ENCODE measurements around the gene RUNX1.

RUNX1 gene

DNA sequence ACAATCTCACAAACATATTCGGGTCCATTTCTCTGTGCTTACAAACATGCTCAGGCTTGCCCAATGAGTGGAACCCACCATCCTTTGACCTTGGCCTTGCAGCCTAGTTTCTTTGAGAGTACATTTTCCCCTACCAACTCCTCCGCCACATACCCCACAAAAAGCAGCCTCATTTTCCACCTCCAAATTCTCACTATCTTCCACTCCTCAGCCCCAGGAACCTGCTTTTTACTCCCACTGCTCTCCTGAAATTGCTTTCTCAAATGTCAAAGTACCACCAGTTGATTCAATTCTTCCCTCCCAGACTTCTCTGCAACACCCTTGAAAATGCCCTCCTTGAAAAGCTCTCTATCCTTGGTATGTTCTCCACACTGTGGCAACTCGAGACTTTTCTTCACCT, 103.8 kb downstream of the RUNX1 start:
- no peak overlapping the region for H3K27ac ChIP-seq
- TF ChIP-seq ZFX (IDR thresholded peaks at IDR 0.05; ENCODE audit: borderline replicate concordance) (no peak), CTCF (IDR thresholded peaks at IDR 0.05) (no peak)

DNA sequence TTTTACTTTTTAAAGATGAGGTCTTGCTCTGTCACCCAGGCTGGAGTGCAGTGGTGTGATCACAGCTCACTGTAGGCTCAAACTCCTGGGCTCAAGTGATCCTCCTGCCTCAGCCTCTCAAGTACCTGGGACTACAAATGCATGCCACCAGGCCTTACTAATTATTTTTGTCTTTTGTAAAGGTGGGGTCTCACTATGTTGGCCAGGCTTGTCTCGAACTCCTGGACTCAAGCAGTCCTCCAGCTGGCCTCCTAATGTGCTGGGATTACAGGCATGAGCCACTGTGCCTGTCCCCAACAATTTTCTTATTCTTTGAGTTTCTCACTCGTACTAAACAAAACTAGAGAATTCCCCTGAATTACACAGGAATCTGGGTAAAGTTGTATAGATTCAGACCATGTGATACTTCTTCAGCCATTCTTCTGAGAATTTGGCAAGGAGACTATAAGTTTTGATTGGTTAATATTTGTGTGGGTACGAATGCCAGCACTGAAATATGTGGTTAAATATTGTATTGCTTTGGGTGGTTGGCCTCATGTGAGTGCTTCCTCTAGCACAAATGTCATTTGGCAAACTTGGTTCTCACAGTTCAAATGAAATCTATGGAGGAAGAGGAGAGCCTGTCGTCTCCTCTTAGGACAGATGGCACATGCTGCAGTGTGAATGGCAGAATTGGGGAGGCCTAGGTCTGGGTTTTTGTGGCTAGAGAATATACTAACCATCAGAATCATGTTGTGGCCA, 104.9 kb downstream of the RUNX1 start:
- H3K27ac ChIP-seq, result no peak overlapping the region
- TF ChIP-seq CTCF (IDR thresholded peaks at IDR 0.05) (no peak), ZFX (IDR thresholded peaks at IDR 0.05; ENCODE audit: borderline replicate concordance) (no peak)

- TF ChIP-seq ZFX (IDR thresholded peaks at IDR 0.05; ENCODE audit: borderline replicate concordance) (no peak), CTCF (IDR thresholded peaks at IDR 0.05) (no peak)
- no peak overlapping the region for H3K27ac ChIP-seq
Observed at GRCh38 chr21:34942911-34943310, 106.2 kb downstream of the RUNX1 start.

GRCh38 chr21:34941162-34941561, 107.9 kb downstream of the RUNX1 start:
- no peak overlapping the region for H3K27ac ChIP-seq
- TF ChIP-seq CTCF (IDR thresholded peaks at IDR 0.05) (no peak), ZFX (IDR thresholded peaks at IDR 0.05; ENCODE audit: borderline replicate concordance) (no peak)

- no peak overlapping the region for H3K27ac ChIP-seq
- no peak for TF ChIP-seq CTCF (IDR thresholded peaks at IDR 0.05)
- no peak for TF ChIP-seq ZFX (IDR thresholded peaks at IDR 0.05; ENCODE audit: borderline replicate concordance)
Observed at GRCh38 chr21:34939673-34940331, 109.3 kb downstream of the RUNX1 start.

DNA sequence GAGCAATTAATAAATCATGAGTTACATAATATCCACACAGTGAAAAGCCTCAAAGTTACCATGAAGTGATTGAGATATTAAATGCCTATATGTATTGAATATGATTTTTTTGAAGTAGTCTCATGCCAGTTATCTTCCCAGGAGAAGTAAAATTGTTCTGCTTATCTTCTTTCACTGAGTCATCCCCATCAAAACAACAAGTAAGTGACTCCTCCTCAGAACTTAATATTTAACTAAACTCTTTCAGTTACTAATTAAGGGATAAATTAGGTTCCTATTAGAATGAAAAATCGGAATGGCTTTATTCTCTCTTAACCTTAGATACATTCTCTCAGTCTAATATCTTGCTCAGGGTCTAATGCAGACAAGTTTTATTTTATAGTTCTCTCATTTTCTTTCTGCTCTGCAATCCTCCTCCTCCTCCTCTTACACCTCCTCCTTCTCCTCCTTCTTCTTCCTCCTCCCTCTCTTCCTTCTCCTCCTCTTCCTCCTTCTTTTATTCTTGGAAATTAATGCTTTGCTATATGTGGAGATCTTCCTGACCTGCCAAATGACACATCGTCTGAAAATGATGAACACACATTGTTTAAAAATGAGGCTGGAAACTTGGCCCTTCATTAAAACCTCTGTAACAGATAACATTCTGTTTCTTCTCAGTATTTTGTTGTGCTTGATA, 110.9 kb downstream of the RUNX1 start:
- TF ChIP-seq ZFX (IDR thresholded peaks at IDR 0.05; ENCODE audit: borderline replicate concordance), result no peak
- TF ChIP-seq CTCF (IDR thresholded peaks at IDR 0.05), result no peak
- no peak overlapping the region for H3K27ac ChIP-seq

All from 22Rv1 (cell line).